ENCODE results near the gene LRP6.

LRP6 gene

GRCh38 chr12:12108441-12109058, 158.3 kb downstream of the LRP6 start:
- DNase-seq: no peak

- DNase-seq: no peak
These were observed 159.2 kb downstream of the LRP6 start for GRCh38 chr12:12107678-12108077.

- DNase-seq: no peak
These were observed 167.7 kb downstream of the LRP6 start for GRCh38 chr12:12099102-12099501.

DNA sequence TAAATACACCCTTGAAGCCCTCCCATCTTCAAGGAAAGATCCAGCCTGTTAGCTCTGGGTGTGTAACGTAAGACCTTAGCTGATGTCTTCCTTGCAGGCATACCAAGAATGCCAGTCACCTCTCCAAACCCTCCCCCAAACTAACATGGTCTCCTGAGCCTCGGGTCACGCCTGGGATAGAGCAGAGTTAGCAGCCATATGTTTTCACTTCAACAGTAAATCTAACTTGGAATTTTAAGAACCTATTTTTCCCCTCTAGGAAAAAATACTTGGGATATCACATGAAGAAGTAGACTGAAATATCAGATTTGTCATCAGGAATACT, 168.2 kb downstream of the LRP6 start:
- DNase-seq: no peak

DNA sequence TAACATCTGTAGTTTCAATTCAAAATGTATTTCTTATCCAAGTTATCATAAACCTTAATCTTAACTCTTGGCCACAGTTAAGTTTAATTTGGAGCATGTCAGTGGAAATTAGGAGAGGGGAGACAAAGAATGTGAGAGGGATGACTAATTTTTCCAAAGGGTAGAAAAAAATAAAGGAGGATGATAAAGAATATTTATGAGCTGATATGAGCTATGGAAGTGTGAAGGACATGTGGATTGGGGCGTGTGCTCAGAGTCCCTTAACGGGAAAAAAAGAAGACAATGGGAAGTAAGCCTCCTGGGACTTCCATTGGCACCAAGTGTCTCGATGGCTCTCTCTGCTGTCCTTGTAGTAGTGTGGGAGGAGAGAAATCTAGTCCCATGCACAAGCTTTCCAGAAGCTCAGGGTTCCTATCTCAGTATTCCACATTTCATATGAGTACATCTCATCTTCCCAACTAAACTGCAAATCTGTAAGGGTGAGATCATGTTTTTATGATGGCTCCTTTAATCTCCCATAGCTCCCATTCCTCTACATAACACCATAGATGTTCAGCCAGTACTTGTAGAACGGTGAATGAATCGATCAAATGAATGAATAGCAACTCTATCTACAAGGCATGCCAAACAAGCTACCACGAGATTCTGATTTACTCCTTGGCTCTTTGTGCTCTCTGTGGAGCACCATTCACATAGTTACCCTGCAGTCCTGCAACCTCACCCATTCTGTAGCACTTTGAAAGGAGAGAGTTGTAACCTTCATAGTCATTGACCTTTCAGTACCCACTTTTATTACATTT, 168.8 kb downstream of the LRP6 start:
- DNase-seq: no peak

DNA sequence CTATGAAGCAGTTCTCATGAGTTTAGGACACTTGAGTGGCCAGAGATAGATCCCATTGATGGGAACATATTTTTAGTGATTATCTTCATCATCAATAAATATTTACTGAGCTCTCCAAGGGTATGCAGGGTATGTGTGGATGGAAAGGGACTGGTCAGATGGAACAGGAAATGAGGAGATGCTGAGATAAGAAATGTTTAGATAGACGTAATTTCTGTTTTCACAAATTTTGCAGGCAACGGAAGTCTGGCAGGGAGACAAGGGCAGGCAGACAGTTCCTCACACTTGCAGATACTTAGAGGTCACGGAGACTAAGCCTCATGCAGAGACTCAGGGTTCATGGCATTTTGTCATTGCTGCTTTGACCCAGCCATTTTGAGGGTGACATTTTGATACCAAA, 171.8 kb downstream of the LRP6 start:
- no peak for DNase-seq

GRCh38 chr12:12094481-12094880, 172.4 kb downstream of the LRP6 start:
- no peak for DNase-seq

GRCh38 chr12:12091977-12092663, 174.7 kb downstream of the LRP6 start:
- no peak for DNase-seq

DNA sequence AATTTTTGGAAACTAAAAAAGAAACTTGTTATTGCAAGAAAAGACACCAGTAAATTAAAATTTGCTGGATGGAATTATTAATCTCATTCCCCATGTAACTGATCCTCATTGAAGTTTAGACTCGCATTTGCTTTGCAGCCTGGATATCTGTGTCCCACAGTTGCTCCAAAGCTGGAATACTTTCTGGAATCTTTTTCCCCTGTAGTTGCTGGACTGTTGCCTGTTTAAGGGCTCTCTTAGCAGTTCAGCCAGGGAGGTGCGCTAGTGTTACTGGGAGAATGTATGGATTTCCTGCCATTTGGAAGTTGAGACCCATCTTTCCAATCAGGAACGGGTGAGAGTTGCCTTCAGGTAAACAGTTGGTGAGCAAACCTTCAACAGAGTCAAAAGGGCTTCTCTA, 175.8 kb downstream of the LRP6 start:
- no peak for DNase-seq

GRCh38 chr12:12088761-12089160, 178.1 kb downstream of the LRP6 start:
- DNase-seq: no peak

DNA sequence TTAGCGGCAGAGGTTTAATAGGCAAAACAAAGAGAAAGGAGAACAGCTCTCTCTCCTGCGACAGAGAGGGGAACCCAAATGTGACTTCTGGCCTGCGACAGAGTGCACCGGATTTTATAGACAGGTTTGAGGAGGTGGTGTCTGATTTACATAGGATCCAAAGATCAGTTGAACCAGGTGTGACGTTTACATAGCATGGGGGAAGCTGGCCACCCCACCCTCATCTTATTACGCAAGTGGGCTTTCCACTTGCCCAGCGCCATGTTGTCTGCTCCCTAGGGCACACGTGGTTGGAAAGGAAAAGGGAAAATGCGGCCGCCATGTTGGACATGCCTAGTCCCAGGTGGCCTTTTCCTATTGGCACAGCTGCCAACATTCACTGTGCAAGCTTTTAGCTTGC, 178.7 kb downstream of the LRP6 start:
- no peak for DNase-seq

GRCh38 chr12:12087693-12088034, 179.2 kb downstream of the LRP6 start:
- no peak for DNase-seq

DNA sequence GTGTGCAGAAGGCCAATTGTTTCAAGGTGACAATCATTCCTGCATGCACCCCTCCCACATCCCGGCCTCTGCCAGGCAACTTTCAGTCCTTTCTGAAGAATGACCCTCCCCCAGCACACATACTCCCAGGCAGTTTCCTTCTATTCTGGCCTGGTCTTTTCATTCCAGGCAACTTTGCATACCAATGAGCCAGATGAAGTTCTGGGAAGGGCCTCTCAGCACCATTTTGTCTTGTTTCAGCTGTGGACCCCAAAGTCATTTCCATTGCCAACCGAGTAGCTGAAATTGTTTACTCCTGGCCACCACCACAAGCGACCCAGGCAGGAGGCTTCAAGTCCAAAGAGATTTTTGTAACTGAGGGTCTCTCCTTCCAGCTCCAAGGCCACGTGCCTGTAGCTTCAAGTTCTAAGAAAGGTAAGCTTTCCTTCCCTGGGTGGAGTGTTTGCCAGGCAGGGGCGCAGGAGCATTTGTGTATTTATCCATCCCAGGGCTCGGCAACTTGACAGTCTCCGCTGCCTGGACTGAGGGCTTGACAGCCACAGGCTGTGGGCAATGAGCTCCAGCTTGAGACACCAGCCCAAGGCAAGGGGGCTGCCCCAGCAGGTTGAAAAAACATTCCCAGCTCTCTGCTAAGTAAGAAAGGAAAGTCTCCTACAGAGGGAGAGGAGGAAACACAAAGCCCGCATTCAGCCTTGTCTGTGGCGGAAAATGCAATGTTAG, 179.7 kb downstream of the LRP6 start:
- no peak for DNase-seq

DNA sequence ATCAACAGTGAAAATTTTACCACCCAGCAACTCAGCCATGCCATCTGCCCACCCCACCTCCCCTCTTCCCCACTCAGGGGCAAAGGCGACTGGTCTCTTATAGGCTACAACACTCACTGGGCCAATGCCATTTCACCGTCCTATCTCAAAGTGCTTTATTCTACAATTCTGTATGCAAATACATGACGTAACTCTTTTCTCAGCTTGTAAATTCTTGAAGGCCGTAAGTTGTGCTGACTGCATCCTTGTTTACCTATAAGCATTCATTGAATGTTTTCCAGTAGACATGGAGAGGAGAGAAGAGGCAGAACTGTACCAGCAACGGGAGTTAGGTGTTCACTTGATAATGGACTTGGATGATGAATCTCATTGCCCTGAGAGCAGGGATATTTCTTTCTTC, 180.5 kb downstream of the LRP6 start:
- no peak for DNase-seq

- no peak for DNase-seq
These were observed 183.2 kb downstream of the LRP6 start for GRCh38 chr12:12083688-12084087.

DNA sequence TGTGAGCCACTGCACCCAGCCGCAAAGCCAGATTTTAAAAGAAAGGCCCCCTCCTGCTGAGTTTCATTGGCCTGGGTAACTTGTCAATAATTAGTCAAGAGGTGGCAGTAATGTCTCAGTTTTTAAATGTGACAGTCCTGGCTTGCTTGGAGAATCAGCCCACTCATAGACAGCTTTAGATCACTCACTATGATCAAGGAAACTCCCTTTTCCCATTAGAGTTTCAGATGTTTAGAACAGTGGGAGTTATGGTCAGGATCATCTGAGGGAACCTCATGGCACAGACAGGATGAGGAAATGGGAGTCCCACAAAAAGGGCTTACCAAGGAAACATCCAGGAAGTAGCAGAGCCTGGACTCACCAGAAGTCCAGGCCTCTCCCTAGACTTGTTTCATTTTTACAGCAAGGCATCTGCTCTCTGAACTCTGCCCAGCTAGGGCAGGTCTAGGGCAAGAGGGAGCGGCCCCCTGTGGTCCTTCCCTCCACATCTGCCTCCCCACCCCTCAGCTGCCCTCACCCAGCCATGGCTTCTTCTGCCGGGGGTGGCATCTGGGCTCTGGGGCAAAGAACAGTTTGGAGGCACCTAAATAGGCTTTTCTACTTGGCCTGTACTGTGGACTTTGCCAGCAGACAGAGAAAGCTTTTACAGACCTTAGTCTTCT, 184.9 kb downstream of the LRP6 start:
- no peak for DNase-seq

GRCh38 chr12:12079291-12079690, 187.6 kb downstream of the LRP6 start:
- no peak for DNase-seq

DNA sequence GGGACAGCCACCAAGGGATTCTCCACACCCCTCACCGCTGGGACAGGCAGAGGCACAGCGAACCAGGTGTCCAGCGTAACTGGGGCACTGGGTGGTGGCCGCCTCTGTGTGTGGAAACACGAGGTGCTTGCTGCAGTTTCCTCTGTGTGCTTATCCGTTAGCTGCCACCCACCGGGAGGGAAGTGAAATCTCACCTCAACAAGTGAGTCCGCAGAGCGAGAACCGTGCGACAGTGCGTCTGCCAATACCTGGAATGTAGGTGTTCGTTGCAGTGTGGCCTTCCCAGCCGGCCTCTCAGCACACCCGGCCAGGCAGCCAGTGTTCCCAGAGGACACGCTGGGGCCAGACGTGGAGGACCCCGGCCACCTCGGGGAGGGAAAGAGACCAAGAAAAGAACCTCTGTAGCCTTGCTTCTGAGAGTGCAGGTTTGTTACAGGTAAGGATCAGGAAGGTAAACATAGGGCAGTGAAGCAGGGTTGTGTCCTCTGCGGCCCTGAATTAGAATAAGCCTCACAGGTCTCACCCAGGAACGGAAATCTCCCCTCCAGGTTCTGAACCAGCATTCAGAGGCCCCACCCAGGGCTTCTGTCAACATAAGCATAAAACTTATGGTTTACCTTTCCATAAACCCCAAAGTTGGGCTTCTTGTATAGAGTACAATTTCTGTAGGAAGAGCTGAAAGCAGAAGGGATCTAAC, 194.6 kb downstream of the LRP6 start:
- peak; percentile 18 for DNase-seq

DNA sequence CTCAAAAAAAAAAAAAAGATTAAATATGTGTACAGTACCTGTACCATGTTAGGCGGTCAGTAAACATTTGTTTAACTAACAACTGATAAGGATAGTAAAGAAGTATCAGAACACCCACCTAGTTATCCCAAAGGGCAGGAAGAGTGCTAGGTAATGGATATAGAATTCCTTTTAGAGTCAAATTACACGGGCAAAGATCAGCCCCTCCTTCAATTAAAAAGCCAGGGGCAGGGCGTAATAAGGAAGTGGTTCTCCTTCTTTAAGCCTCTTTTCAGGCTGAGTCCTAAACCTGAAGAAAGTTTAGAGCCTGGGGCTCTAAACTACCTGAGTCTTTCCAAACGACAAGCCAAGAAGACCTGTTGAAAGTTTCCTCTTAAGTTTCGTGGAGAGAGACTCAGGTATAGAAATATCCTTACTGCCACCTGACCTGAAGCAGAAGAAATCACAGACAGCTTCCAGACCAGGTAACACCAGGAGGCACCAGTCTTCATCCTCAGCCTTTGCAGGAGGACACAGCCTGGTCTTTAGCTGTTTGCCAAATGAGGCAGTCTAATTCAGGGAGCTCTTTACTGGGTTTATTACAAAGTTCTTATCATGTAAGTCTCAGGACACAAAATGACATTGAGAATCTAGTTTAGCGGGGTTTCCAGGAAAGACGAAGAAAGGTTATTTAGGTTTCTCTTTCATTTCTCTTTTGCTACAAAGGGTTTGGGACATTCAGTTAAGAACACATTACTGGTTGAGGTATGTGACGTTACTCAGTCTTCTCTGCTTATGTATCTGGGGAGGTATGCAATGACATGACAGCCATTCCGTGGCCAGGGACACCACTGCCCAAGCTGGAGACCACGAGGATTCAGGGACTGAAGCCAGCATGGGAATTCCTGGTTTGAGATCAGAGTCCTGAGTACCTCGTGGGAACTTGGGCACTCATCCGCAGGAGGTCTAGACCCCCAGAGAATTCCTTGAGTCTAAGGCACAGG, 195.9 kb downstream of the LRP6 start, which contains the start of gene BCL2L14:
BCL2L14 (plus strand) TSS at position 266 of the 983 bp plus-strand sequence. CDS start 8,367 bp downstream, outside the sequence.
- DNase-seq: no peak

DNA sequence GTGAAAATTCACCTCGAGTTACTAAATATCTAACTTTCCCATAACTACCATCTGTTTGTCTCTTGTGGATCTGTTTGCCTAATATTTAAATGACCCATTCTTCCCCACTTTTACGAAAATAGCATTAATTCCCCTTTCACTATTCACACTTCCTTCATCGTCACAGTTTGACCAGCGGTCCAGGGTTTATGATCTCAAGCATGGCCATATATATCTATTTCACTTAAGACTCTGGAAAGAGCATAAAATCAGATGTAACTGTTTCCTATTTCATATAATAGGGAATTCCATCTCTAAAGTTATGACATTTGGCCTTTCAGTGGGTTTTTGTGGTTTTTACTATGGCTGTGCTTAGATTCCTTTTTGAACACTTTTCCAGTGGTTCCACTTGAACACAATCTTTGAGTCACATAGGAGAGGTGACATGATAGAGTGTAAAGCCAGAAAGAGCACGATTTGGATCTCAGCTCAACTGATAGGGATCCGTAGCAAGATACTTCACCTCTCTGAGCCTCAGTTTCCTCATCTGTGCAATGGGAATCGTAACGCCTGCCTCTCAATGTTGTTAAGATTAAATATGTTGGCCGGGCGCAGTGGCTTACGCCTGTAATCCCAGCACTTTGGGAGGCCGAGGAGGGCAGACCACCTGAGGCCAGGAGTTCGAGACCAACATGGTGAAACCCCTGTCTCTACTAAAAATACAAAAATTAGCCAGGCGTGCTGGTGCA, 196.9 kb downstream of the LRP6 start:
- no peak for DNase-seq
